DND-41 (cell line): ENCODE measurements around the gene EMC7.

Experiments
- CTCF ChIP-seq: IDR thresholded peaks from 2 replicates; pipeline ENCODE4 v1.5.1; 2012; ENCODE audit warnings: borderline replicate concordance, low read length, moderate library complexity, mild to moderate bottlenecking; ENCODE audit not compliant: poor library complexity, severe bottlenecking; ENCODE audit errors: extremely low read depth
- EZH2 ChIP-seq: IDR thresholded peaks from 3 replicates; pipeline ENCODE4 v1.6.1; 2012; ENCODE audit warnings: borderline replicate concordance, low read depth, mild to moderate bottlenecking, moderate library complexity, low read length, inconsistent platforms; ENCODE audit not compliant: severe bottlenecking

- no peak for TF ChIP-seq CTCF
- TF ChIP-seq EZH2, result no peak
These were observed 31.7 kb downstream of the EMC7 start for GRCh38 chr15:34070003-34070402.
